Caco-2 (cell line): Measurements from ENCODE around the gene RRBP1. TPM values are rescaled to one million over a fixed set of nuclear protein-coding genes. Genes with fewer than 3 reads are reported as not detected.

Experiments used
- BruUV-seq: library from RNA; stranded (reverse); fragments of 400-500 nt; replicated peaks from 2 replicates; lab custom pipeline; 2021; lab: Mats Ljungman, UMichigan
- CTCF ChIA-PET: fragments of 300-600 bp; sonication (Branson Sonifier 250); formaldehyde crosslinking; loops from one replicate; lab custom pipeline; 2022; ENCODE audit warnings: antibody characterized with exemption; lab: Charles Lee
- POLR2A ChIA-PET: fragments of 300-600 bp; sonication (Branson Sonifier 250); formaldehyde crosslinking; loops from one replicate; lab custom pipeline; 2022; ENCODE audit warnings: antibody characterized with exemption; lab: Charles Lee
- DNase-seq, 2 experiments: peaks; one replicate each; pipeline versions ENCODE4 v3.0.0 to v3.0.0-alpha.2; 2020 to 2022
- H3K27me3 ChIP-seq: replicated peaks from 2 replicates; pipeline ENCODE4 v1.6.0; 2011; ENCODE audit warnings: low read length; ENCODE audit not compliant: control insufficient read depth, insufficient read depth
- H3K36me3 ChIP-seq: 2 replicates; pipeline ENCODE4 v1.5.1; 2011; ENCODE audit warnings: low read length; ENCODE audit not compliant: control insufficient read depth, insufficient read depth
- H3K4me1 ChIP-seq: fragments of 250-450 bp; sonication (Bioruptor Pico); 2 replicates; pipeline ENCODE4 v1.5.1; 2020; ENCODE audit warnings: mild to moderate bottlenecking
- H3K4me3 ChIP-seq: 2 replicates; pipeline ENCODE4 v1.5.1; 2011; ENCODE audit warnings: low read depth, mild to moderate bottlenecking, control low read depth, low read length
- H3K9me3 ChIP-seq: fragments of 250-450 bp; sonication (Bioruptor Pico); 2 replicates; pipeline ENCODE4 v1.5.1; 2020; ENCODE audit warnings: mild to moderate bottlenecking, moderate library complexity
- H3K27ac Mint-ChIP-seq: one replicate; pipeline ENCODE4 v1.8.0; 2022; ENCODE audit warnings: mixed read lengths; ENCODE audit not compliant: unreplicated experiment
- H3K27me3 Mint-ChIP-seq: one replicate; pipeline ENCODE4 v1.8.0; 2022; ENCODE audit warnings: mixed read lengths; ENCODE audit not compliant: insufficient read depth, unreplicated experiment
- H3K36me3 Mint-ChIP-seq: one replicate; pipeline ENCODE4 v1.8.0; 2022; ENCODE audit warnings: mild to moderate bottlenecking, mixed read lengths; ENCODE audit not compliant: insufficient read depth, unreplicated experiment
- H3K4me1 Mint-ChIP-seq: one replicate; pipeline ENCODE4 v1.8.0; 2022; ENCODE audit warnings: low read depth, mixed read lengths; ENCODE audit not compliant: unreplicated experiment
- H3K4me3 Mint-ChIP-seq: one replicate; pipeline ENCODE4 v1.8.0; 2022; ENCODE audit warnings: mild to moderate bottlenecking, moderate library complexity, mixed read lengths; ENCODE audit not compliant: unreplicated experiment
- H3K9me3 Mint-ChIP-seq: one replicate; pipeline ENCODE4 v1.8.0; 2022; ENCODE audit warnings: mixed read lengths; ENCODE audit not compliant: unreplicated experiment
- CTCF ChIP-seq, 2 experiments: fragments of 200-600 bp in 1 of 2; IDR thresholded peaks; 1 replicate in 1 of 2; 2 replicates in 1 of 2; pipeline versions ENCODE4 v1.5.1 to v1.8.0; 2011 to 2022; ENCODE audit warnings: antibody characterized with exemption in 1 of 2, control low read depth in 1 of 2, inconsistent platforms in 1 of 2, low read depth in 1 of 2, low read length in 1 of 2, mild to moderate bottlenecking in 1 of 2, moderate library complexity in 1 of 2; ENCODE audit not compliant: insufficient read depth in 1 of 2, severe bottlenecking in 1 of 2, unreplicated experiment in 1 of 2
- intact Hi-C: fragments of 100-400 bp; cut with micrococcal nuclease; formaldehyde crosslinking; loops from one replicate; pipeline ENCODE4 v1.10.0; 2022; ENCODE audit not compliant: unreplicated experiment
- total RNA-seq: library from RNA; stranded (reverse); gene quantifications from 2 replicates; pipeline ENCODE4 v1.2.3, GENCODE V29; 2022

Gene RRBP1
- total RNA-seq, 1 experiment from 2014 or later, result 758 TPM

GRCh38 chr20:17716331-17716730 lies 34.3 kb upstream of the RRBP1 start:
- CTCF ChIA-PET, result interaction anchor here (2.2 kb wide), 1 partner anchor 34 kb away, joined by 6 read pairs; the partner anchor contains the start of gene RRBP1
- Histone ChIP-seq H3K4me1 (peaks cover 53% of the 10 kb centered on the region), H3K27me3 (no peaks in the 10 kb centered on the region), H3K4me3 (no peak overlapping the region), H3K9me3 (no peaks in the 10 kb centered on the region), H3K36me3 (no peaks in the 10 kb centered on the region)
- Mint-ChIP-seq H3K9me3 (no peaks in the 10 kb centered on the region), H3K36me3 (peaks cover 22% of the 10 kb centered on the region), H3K4me3 (no peak overlapping the region), H3K4me1 (peaks cover 40% of the 10 kb centered on the region), H3K27me3 (no peaks in the 10 kb centered on the region), H3K27ac (no peak overlapping the region)
- no TSS peak for BruUV-seq
- no peak for TF ChIP-seq CTCF (IDR thresholded peaks at IDR 0.05; ENCODE audit: insufficient read depth in 1 of 2, low read depth in 1 of 2, low read length in 1 of 2, severe bottlenecking in 1 of 2, unreplicated experiment in 1 of 2)
- DNase-seq, result no peak
- intact Hi-C loops, result loop anchor here (10.0 kb wide), 1 partner anchor 108 kb away; no protein-coding TSS in a partner anchor
- POLR2A ChIA-PET, result interaction anchor here (1.0 kb wide), 1 partner anchor 34 kb away, joined by 3 read pairs; the partner anchor contains the start of gene RRBP1

- intact Hi-C loops, result loop anchor here (10.0 kb wide), 1 partner anchor 110 kb away; no protein-coding TSS in a partner anchor
- Histone ChIP-seq H3K36me3 (no peaks in the 10 kb centered on the region), H3K27me3 (no peaks in the 10 kb centered on the region), H3K9me3 (no peaks in the 10 kb centered on the region), H3K4me3 (no peak overlapping the region), H3K4me1 (peaks cover 54% of the 10 kb centered on the region)
- H3K4me3 Mint-ChIP-seq, result no peak overlapping the region
- H3K36me3 Mint-ChIP-seq, result peaks cover 20% of the 10 kb centered on the region
- no TSS peak for BruUV-seq
- no peak for DNase-seq
- H3K27ac Mint-ChIP-seq, result no peak overlapping the region
- TF ChIP-seq CTCF (IDR thresholded peaks at IDR 0.05; ENCODE audit: insufficient read depth in 1 of 2, low read depth in 1 of 2, low read length in 1 of 2, severe bottlenecking in 1 of 2, unreplicated experiment in 1 of 2), result no peak
- POLR2A ChIA-PET, result no interaction called here
- H3K9me3 Mint-ChIP-seq, result no peaks in the 10 kb centered on the region
- CTCF ChIA-PET, result no interaction called here
- H3K4me1 Mint-ChIP-seq, result peaks cover 29% of the 10 kb centered on the region
- H3K27me3 Mint-ChIP-seq, result no peaks in the 10 kb centered on the region
These were observed 33.0 kb upstream of the RRBP1 start for GRCh38 chr20:17715075-17715474.

GRCh38 chr20:17714597-17714996 lies 32.6 kb upstream of the RRBP1 start:
- ChIA-PET POLR2A (no interaction called here), CTCF (no interaction called here)
- Histone ChIP-seq H3K27me3 (no peaks in the 10 kb centered on the region), H3K9me3 (no peaks in the 10 kb centered on the region), H3K4me3 (no peak overlapping the region), H3K4me1 (peaks cover 54% of the 10 kb centered on the region), H3K36me3 (no peaks in the 10 kb centered on the region)
- Mint-ChIP-seq H3K9me3 (no peaks in the 10 kb centered on the region), H3K36me3 (peaks cover 22% of the 10 kb centered on the region), H3K4me1 (peaks cover 29% of the 10 kb centered on the region), H3K27me3 (no peaks in the 10 kb centered on the region), H3K27ac (no peak overlapping the region), H3K4me3 (no peak overlapping the region)
- no TSS peak for BruUV-seq
- intact Hi-C loops, result loop anchor here (10.0 kb wide), 1 partner anchor 110 kb away; no protein-coding TSS in a partner anchor
- no peak for DNase-seq
- no peak for TF ChIP-seq CTCF (IDR thresholded peaks at IDR 0.05; ENCODE audit: insufficient read depth in 1 of 2, low read depth in 1 of 2, low read length in 1 of 2, severe bottlenecking in 1 of 2, unreplicated experiment in 1 of 2)
